Right atrium auricular region (tissue), 2 donors: Measurements from ENCODE around the gene PHF5A. TPM values are rescaled to one million over a fixed set of nuclear protein-coding genes. Genes with fewer than 3 reads are reported as not detected.

Source experiments
- DNase-seq: peaks from one replicate; pipeline ENCODE4 v3.0.0-alpha.2; 2019; ENCODE audit warnings: low spot score
- H3K27ac ChIP-seq, 2 donors: fragments of 200-600 bp; sonication (generic); 1 replicate in 1 of 2; 2 replicates in 1 of 2; pipeline ENCODE4 v1.5.1; 2016 to 2019
- H3K27me3 ChIP-seq, 2 donors: fragments of 200-600 bp; sonication (generic); one replicate each; pipeline versions ENCODE4 v1.5.1 to v1.6.0; 2017 to 2019
- H3K36me3 ChIP-seq: fragments of 200-600 bp; sonication (generic); one replicate; pipeline ENCODE4 v1.5.1; 2016
- H3K4me1 ChIP-seq, 2 donors: fragments of 200-600 bp; sonication (generic); one replicate each; pipeline versions ENCODE4 v1.5.1 to v1.6.0; 2017 to 2019
- H3K4me3 ChIP-seq, 2 donors: fragments of 200-600 bp; sonication (generic); 1 replicate in 1 of 2; 2 replicates in 1 of 2; pipeline ENCODE4 v1.5.1; 2017 to 2019; ENCODE audit warnings: mild to moderate bottlenecking in 1 of 2, moderate library complexity in 1 of 2
- H3K9me3 ChIP-seq, 2 donors: fragments of 200-600 bp; sonication (generic); one replicate each; pipeline ENCODE4 v1.5.1; 2019
- total RNA-seq, 2 donors: library from RNA; depleted of rRNA; stranded (reverse); fragments of >200 nt; gene quantifications; one replicate each; pipeline ENCODE4 v1.1.0, GENCODE V29; 2016
- TF ChIP-seq, protein P1 (sequence below), 2 donors: fragments of 200-600 bp; sonication (generic); IDR thresholded peaks; one replicate each; pipeline ENCODE4 v1.5.1; 2019; ENCODE audit warnings: antibody characterized with exemption in 2 of 2

The PHF5A gene
- total RNA-seq, 2 donors from 2014 or later, result 19.3 to 23.5 TPM

GRCh38 chr22:41485033-41485432, 16.5 kb upstream of the PHF5A start:
- Histone ChIP-seq H3K4me1 (peaks cover 0 to 88% of the 10 kb centered on the region in 2 donors), H3K27me3 (no peaks in the 10 kb centered on the region), H3K36me3 (no peaks in the 10 kb centered on the region), H3K4me3 (no peak overlapping the region), H3K27ac (peak overlapping the region; percentile 32 to 81), H3K9me3 (no peaks in the 10 kb centered on the region)
- TF ChIP-seq, protein P1, sequence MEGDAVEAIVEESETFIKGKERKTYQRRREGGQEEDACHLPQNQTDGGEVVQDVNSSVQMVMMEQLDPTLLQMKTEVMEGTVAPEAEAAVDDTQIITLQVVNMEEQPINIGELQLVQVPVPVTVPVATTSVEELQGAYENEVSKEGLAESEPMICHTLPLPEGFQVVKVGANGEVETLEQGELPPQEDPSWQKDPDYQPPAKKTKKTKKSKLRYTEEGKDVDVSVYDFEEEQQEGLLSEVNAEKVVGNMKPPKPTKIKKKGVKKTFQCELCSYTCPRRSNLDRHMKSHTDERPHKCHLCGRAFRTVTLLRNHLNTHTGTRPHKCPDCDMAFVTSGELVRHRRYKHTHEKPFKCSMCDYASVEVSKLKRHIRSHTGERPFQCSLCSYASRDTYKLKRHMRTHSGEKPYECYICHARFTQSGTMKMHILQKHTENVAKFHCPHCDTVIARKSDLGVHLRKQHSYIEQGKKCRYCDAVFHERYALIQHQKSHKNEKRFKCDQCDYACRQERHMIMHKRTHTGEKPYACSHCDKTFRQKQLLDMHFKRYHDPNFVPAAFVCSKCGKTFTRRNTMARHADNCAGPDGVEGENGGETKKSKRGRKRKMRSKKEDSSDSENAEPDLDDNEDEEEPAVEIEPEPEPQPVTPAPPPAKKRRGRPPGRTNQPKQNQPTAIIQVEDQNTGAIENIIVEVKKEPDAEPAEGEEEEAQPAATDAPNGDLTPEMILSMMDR (IDR thresholded peaks at IDR 0.05), result no peak
- DNase-seq, result no peak

- Histone ChIP-seq H3K36me3 (peaks cover 12% of the 10 kb centered on the region), H3K4me1 (peaks cover 0 to 83% of the 10 kb centered on the region in 2 donors), H3K27me3 (no peaks in the 10 kb centered on the region), H3K27ac (peak overlapping the region; percentile 65 to 88), H3K9me3 (no peaks in the 10 kb centered on the region), H3K4me3 (no peak overlapping the region)
- DNase-seq, result no peak
- TF ChIP-seq, protein P1 (IDR thresholded peaks at IDR 0.05), result no peak
Measured at GRCh38 chr22:41482319-41482935, 13.9 kb upstream of the PHF5A start.

DNA sequence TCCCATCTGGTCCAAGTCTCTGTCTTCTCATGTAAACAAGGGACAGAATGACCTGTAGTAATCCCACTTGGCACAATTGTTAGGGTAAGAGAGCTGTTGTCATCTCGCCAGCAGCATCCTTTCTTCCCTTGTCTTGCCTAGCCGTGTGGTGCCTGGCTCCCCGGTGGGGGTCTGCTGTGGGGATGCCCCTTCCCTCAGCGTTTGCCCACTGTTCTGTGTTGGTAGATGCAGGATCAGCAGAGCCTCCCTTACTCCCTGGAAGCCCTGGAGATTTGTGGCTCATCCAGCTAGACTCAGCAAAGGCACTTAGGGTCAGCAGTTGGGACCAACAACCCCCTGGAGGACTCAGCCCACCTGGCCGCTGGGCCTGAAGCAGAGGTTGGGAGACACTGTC, 13.4 kb upstream of the PHF5A start:
- peaks cover 15% of the 10 kb centered on the region for H3K36me3 ChIP-seq
- no peak for DNase-seq
- H3K4me3 ChIP-seq, result no peak overlapping the region
- TF ChIP-seq, protein P1 (IDR thresholded peaks at IDR 0.05), result no peak
- H3K27ac ChIP-seq, result peak overlapping the region; percentile 65 to 88
- peaks cover 0 to 78% of the 10 kb centered on the region in 2 donors for H3K4me1 ChIP-seq
- no peaks in the 10 kb centered on the region for H3K27me3 ChIP-seq
- no peaks in the 10 kb centered on the region for H3K9me3 ChIP-seq

DNA sequence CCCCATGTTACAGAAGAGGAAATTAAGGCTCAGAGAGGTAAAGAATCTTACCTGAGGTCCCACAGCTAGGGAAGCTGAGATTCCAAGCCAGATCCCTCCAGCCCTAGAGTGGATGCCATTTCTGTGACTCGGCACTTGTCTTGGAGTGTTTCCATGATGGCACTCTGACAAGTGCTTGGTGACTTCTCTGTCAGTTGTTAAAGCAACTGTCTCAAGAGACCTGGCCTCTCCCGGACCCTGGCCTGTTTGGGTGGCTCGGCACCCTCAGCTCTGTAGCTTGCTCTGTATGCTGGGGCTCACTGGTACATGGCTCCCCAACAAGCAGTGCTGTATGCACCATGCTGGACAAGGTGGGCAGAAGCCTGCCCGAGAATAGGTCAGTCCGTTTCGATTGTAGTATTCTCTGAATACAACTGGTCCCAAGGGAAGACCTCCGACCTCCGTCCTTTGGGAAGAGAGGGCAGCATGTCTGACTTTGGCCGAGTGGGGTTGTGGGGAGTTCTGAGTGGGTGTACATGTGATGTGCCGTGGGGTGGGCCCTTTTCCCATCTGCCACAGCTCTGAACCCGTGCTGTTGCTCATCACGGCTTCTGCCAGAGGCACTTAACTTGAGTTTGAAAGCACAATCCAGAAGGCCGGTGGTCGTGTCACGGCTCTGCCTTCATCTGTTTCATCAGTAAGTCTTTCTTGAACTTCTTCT, 12.8 kb upstream of the PHF5A start:
- TF ChIP-seq, protein P1 (IDR thresholded peaks at IDR 0.05), result no peak
- peaks cover 15% of the 10 kb centered on the region for H3K36me3 ChIP-seq
- H3K27ac ChIP-seq, result peak overlapping the region; percentile 65 to 88
- peak overlapping the region in 1 of 2 donors; percentile 0 for H3K4me3 ChIP-seq
- H3K27me3 ChIP-seq, result no peaks in the 10 kb centered on the region
- peaks cover 0 to 73% of the 10 kb centered on the region in 2 donors for H3K4me1 ChIP-seq
- H3K9me3 ChIP-seq, result no peaks in the 10 kb centered on the region
- peak; percentile 66 for DNase-seq

DNA sequence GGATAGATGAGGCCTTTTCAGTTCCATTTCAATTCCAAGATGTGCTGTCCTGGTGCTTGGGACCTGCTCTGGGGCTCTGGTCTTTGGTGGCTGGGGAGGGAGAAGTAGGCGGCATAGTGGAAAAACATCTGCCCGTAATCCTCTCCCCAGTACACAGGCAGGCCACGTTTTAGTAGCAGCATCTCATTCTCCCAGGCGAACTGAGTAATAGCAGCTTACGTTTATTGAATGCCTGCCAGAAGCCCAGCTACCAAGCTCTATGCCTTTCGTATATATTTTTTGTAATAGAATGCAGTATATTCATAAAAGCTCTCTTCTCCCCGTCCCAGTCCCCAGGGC, 11.9 kb upstream of the PHF5A start:
- TF ChIP-seq, protein P1 (IDR thresholded peaks at IDR 0.05), result no peak
- H3K36me3 ChIP-seq, result peaks cover 15% of the 10 kb centered on the region
- DNase-seq, result no peak
- H3K4me3 ChIP-seq, result no peak overlapping the region
- H3K9me3 ChIP-seq, result no peaks in the 10 kb centered on the region
- H3K4me1 ChIP-seq, result peaks cover 0 to 65% of the 10 kb centered on the region in 2 donors
- no peaks in the 10 kb centered on the region for H3K27me3 ChIP-seq
- H3K27ac ChIP-seq, result peak overlapping the region; percentile 65 to 88
